GM20431 (cell line): ENCODE data around the gene DNMT3A.

Experiments used
- in situ Hi-C: fragments of 300-500 bp; cut with MseI, MboI; formaldehyde crosslinking; loops from one replicate; pipeline ENCODE4 v1.15.0; 2020; ENCODE audit warnings: low sequenced_read_pairs; ENCODE audit not compliant: unreplicated experiment

The DNMT3A gene

DNA sequence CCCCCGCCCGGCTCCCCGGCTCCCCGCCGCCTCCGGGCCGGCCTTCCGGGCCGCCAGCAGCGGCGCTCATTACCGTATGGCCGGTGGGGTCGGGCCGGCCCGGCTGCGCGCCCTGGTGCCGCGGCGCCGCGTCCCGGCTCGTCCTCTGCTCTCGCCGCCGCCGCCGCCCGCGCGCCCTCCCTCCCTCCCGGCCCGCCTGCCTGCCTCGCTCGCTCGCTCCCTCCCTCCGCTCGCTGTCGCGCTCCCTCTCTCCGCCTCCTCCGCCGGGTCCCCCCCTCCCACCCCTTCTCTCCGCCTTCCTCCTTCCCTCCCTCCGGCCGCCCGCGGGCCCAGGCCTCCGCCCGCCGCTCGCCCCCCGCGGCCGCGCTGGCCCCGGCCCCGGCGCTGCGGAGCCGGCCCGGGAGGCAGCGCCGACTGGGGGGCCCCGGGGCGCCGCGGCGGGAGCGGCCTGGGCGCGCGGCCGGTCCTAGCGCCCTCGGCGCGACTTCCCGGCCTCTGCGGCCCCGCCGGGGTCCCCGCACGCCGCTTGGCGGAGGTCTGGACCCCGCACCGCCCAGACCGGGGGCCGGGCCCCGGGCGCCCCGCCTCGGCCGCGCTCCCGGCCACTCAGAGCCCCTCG is at the start of gene DNMT3A:
Gene DNMT3A, minus strand, starts transcription at position 173 of the 619 bp plus-strand sequence. CDS start 27,941 bp downstream, outside the sequence.
- in situ Hi-C loops = no loop called here

DNA sequence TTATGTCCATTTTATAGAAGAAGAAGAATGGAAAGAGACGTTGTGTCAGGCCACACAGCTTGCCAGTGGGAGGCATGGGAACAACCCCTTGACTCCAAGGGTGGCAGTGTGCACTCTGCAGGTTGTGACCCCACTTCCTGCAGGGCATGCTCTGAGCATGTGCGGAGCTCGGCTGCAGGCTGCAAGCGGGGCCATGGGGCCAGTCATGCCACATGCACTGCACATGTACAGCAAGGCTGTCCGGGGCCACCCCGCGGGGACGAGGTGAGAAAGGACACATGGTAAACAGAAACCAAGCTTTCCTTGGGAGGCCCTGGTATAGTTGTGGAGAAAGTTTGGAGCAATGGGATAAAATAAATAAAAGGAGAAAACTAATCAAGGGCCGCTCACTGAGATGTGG is 47.4 kb upstream of the DNMT3A start:
- in situ Hi-C loops = no loop called here

DNA sequence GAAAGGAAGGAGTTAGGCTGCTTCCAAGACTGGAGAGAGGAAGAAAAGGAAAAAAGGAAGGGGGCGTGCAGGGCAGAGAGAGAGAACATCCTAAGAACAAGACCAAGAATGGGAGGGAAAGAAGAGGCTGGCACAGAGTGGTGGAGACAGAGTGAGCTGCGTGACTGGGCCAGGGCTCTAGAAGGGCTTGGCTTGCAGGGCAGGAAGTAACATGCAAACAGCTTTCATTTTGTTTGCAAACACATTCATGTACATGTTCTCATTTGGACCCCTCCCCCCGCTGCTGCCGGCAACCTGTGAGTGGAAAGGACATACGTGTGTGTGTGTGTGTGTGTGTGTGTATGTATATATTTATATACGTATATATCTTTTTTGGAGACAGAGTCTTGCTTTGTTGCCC is 46.8 kb upstream of the DNMT3A start:
- in situ Hi-C loops = no loop called here

DNA sequence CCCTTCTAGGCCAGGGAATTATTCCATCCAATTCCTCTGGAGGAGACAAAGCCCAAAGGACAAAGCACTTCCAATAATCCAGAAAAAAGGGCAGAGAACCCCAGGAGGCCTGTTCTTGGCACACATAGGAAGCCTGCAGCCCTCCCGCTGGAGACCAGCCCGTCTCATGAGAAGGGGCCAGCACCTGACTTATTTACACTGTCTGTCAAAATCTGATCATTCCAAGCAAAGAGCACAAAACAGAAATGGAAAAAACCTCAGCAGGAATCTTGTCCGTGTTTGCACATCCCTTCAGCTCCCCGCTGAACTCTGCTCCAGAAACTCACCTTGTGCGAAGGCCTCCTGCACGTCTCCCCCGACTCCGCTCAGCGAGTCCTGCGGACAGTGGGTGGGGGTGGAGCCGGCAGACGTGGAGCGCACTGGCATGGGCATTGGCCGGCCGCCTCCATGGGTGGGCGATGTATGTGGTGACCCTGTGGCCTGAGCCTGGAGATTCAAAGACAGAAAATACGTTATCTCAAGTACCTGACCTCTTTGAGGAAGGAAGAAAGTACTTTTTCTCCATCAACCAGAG is 46.2 kb upstream of the DNMT3A start:
- in situ Hi-C loops = no loop called here

DNA sequence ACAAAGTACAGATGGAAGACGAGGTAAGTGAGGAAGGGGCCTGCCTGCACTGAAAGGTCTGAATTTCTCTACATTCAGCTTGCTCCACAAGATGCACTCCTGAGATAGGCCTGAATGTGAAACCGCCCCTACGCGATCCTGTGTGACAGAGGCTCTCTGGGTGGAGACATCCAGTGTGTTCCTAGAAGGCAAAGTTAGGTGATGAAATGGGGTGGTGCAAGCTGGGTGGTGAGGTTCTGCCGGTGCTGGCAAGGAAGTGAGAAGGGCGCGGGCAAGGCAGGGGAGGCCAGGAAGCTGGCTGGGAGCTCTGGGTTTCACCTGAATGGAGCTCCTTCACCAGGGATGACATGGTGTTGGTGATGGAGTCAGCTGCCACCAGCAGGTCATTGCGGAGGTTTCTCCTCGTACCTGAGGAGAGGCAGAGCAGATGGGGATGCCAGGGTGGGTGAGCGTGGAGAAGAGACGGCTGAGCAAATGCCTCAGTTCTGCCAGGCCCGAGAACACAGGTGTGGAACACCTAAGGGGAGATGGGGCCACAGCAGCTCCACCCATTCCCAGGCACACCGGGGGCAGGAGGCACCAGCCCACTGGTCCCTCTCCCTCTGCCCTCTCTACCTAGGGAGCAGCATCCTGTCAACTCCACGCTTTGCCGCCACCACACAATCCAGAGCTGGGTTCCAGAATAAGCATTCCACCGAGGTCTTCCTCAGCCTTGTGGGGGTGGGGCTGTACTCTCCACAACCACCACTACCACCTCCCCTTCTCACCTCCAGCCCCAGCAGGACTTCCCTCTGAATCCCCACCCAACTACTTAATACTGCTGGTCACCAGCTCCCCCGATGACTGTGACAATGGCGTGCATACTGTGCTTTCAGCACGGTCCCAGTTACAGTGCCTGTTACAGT is 45.5 kb upstream of the DNMT3A start:
- in situ Hi-C loops = no loop called here

DNA sequence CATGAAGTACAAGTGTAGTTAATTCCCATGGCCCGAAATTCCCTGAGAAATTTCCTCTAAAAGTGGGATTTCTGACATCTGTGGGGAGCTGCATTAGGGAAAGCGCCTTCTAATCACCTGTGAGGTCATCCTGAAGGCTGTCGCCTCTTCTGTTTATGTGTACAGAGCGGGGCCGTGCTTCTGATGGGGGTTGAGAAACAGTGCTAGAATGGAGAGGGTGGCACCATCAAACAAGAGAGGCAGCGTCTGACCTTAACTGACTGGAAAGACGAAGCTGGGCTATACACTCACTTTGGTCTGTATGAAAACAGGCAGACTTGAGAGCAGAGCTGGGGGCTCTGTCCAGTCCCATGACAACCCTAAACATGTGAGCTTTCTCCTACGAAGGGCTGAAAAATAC is 44.2 kb upstream of the DNMT3A start:
- in situ Hi-C loops = no loop called here

DNA sequence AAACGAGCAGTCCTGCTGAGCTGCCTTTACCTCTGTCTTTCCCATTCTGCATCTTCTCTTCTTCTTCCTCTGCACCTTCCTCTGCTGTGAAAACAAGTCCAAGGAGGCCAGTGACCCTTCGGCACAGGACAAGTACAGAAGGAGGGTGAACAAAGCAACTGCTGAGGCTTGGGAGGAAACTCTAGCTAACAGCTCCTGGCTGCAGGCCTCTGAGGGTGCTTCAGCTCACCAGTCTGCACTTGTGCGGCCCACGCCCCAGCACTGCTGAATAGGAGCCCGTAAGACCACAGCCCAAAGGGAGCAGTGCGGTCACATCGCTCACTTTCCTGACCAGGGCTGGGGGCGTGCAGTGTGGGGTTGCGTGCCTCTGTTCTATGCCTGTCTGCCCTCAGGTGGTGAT is 42.1 kb upstream of the DNMT3A start:
- in situ Hi-C loops = no loop called here

DNA sequence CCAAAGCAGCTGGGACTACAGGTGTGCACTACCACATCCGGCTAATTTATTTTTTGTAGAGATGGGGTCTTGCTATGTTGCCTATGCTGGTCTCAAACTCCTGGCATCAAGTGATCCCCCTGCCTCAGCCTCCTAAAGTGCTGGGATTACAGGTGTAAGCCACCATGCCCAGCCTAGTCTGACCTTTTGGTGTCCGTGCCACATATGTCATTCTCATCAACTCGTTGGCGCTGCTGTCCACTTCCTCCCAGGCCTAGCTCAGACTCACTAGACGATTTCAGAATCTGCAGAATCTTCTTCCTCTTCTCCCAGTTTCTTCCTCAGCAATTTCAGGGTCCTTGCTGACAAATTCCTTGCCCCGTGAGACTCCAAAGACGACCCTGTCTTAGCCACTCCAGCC is 39.8 kb upstream of the DNMT3A start:
- in situ Hi-C loops = no loop called here

DNA sequence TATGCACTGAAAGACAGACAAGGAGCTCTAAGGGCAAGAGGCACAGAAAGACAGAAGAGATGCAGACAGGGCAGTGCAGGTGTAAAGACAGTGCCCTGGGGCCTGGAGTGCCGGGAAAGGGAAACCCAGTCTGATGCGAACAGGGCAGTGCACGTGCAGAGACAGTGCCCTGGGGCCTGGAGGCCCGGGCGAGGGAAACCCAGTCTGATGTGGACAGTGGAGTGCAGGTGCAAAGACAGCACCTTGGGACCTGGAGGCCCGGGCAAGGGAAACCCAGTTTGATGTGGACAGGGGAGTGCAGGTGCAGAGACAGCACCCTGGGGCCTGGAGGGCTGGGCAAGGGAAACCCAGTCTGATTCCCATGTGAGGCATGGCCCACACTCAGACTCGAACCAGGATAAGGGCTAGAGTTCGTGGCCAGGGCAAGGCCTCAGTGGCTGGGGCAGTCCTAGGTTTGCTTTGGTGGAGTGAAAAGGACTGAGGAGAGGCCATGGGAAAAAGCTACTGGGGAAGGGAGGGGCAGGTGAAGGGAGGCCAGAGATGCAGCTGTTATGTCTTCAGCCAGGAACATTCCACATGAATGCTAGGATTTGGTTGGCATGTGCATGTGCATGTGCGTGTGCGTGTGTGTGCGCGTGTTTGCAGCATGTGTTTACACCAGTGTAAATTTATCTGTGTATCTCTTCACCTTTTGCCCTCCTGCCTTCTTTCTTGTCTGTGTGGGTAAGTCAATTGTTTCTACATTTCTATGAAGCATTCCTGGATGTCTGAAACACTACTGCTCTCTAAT is 39.1 kb upstream of the DNMT3A start:
- in situ Hi-C loops = no loop called here

DNA sequence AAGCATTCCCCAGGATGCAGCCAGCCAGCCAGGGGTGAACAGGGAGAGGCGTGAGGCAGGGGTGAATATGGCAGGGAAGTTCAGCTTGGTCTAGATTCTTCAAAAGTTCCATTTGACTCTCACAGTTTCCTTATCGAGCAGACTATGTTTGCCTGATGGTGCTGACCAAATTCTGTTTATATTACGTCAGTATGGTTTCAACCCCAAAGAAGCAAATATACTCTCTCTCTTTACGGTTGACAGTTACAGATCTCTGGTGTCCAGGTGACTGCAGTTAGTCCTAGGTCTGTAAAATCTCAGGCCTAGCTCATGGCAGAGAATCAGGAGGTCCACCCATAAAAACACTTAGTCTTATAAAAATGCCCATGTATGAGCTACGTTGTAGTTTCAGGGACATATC is 38.3 kb upstream of the DNMT3A start:
- in situ Hi-C loops = no loop called here

DNA sequence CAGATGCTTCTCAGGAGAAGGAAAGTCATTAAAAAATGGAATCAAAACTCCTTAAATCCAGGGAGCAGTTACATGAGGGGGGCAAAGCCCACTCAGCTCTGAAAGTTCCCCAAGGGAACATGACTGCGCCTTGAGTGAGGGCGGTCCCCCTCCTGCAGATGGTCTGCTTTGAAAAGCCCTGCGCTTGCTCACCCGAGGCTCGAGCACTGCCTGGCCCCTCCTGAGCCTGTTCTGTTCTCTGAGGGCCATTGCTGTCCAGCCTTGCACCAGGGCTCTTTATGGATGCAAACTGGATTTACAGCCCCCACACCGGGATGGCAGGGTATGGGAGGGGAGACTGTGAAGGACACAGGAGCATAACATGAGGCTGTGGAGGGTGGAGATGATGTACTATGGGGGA is 37.8 kb upstream of the DNMT3A start:
- in situ Hi-C loops = no loop called here

DNA sequence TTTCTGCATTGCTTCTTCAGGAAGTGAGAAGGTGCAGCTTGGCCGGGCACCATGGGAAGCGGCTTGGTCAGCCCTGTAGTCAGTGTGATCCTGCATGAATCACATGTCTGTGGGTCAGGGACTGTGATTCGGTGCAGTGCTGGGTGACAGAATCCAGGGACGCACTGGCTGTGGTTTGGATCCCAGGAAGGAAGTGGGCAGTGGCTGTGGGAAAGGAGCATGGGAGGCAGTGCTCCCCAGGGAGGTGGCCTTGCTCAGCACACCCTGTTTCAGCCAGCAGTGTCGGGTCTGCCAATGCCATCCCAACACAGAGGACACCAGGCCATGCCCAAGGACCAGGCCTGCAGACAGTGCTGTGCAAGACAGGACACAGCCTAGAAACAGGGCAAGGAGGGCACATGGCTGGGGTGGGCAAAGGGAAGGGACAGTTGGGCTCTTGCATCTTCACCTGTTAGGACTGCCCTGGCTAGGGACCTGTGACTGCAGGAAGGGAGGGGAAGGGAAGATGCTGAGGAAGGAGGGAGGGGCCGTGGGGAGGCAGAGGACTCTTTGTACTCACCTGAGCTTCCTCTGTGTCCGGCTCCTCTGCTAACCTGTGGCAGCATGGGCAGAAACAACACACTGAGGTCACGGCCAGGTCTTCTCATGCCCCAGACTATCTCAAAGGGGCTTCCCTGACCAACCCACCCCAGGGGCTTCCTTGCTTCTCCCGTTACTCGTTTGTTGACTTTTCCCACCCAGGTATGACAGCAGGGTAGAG is 37.2 kb upstream of the DNMT3A start:
- in situ Hi-C loops = no loop called here

DNA sequence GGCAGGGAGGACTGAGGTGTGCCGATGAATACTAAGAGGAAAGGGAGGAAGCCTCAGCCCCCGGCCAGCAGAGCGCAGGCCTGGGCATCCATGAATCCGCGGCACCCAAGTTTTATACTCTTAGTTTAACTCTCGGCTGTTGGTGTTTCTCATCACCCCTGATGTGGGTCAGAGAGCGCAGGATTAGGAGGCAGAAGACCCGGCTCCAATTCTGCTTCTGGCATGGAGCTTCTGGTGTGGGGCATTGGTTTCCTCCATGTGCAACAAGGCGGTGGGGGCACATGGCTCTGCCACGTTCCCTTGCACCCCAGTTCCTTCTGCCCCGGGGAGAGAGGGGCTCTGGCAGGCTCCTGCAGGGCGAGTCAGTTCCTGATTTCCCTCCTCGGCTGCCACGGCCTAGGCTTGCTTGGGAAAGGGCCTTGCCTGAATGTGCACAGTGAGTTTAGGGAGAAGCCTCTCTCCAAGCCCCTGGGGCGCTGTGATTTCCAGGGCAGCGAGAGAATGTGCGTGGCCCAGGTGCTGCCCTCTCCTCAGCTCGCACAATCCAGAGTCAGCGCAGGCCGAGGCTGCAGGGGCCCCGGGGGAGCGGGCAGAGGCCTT is 36.2 kb upstream of the DNMT3A start:
- in situ Hi-C loops = no loop called here

DNA sequence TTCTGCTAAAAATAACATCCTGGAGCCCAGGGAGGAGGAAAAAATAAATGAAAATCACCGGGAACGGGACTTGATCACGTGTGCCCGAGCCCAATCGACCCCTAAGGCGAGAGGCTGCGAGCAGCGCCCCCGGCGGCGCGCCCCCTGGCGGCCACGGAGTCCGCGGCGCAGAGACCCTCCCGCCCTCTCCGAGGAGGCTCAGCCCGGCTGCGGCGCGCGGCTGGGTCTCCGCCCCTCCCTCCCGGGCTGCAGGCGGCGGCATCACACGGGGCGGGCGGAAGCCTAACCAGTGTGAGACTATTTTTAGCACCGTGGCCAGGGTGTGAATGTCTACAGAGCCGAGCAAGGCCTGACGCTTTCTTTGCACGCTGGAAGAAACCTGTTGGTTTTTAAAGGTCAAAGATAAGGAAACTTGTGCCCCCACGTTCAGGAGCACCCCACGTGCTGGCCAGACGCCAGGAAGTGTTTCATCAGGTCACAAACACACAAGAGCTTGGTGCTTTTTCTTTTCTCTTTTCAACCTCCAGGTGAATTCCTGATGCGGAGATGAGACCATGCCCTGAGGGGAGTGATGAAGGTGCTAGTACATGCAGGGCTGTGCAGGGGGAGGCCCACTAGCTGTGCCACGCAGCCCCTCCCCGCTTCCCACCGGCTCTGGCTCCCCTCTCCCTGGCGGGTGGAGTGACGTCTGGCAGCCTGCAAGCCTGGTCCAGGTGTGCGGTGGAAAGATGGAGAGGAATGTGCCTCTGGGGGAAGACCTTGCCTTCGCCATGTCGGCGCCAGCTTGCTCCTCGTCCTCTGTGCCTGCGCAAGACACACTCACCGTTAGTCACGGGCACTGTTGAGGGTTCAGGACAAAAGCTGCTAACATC is 35.3 kb upstream of the DNMT3A start:
- in situ Hi-C loops = no loop called here

DNA sequence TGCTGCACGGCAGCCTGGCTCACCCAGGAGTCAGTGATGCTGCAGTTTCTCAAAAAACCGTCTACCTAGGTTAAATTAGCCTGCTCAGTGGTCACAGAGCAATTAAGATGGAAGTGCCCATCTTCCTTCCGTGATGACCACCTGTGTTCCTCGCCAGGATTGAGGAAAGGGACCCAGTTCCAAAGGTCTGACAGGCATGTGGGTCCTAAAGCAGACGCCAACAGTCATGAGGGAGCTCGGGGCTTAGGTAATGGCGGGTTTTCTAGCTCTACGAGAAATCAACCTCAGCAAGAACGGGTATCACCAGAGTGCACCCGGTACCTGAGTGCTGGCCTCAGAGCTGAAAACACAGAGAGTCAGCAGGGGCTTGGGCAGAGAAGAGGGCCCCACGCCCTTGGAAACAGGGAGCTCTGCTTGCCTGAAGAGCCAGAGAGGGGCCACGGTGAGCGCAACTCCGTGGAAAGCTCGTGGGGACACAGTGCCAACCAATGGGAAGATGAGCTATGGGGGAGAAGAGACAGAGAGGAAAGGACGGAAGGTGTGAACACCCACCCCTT is 34.3 kb upstream of the DNMT3A start:
- in situ Hi-C loops = no loop called here

DNA sequence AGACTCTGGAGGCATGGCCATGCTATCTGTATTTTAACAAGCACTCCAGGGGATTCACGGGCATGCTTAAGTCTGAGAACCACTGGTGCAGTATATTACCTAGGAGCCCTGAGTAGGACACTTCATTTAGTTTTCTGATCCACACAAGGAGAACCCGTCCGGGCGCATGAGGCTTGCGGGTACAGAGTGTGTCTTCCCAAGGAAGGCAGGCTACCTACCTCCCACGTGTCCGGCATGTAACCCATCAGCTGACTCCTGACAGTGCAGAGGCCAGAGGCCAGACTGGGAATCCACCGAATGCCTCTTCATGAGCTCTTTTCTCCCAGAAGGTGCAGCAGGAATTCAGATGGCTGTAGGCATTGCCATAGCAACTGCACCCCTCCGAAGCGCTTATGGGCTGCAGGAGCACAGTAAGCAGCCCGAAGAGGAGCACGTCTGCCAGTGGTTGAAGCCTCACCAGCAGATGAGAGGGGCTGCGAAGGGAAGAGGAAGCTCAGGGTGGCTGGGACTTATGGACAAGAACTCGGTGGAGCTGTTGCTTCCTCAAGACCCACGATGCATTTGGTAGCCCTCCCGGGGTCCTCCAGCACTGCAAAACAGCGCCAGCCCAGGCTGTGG is 33.8 kb upstream of the DNMT3A start:
- in situ Hi-C loops = no loop called here

DNA sequence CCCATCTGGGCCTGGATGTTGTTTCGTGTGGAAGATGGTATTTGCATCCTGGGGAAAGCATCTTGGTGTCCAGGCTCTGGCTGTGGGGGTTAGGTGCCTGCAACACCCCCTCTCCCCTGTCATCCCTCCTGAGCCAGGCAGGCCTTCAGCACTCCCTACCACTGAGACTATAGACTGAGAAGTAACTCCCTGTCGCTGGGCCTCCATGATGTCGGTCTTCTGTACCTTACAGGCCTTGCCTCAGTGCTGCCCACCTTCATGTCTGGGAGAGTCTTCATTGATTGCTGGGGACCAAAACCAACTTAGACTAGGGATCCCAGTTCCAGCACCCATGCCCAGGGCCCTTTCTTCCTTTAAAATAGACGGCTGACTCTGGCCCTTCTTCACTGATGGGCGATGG is 33.1 kb upstream of the DNMT3A start:
- in situ Hi-C loops = no loop called here

DNA sequence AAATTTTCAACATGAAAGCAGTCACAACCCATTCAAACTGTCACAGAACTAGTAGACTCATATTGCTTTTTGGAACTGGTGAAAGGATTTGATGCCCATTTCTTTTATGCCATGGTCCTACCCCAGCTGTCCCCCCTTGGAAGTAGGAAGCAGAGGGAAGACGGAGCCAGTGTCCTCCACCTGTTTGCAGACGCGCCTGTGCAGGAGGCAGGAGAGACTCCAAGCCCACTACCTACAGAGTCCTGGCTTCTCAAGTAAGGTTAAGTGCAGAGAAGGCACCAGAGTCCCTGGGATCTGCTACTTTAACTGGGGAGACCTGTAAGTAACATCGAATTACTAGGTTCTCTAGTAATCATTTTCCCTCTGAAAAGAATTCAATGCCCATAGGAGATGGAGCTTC is 32.7 kb upstream of the DNMT3A start:
- in situ Hi-C loops = no loop called here
